Adrenal gland (tissue), 5 donors: ENCODE data around the gene IRGC.

Experiments
- POLR2A ChIP-seq, 2 donors: fragments of 450-650 bp; IDR thresholded peaks; one replicate each; pipeline ENCODE4 v1.6.1; 2017; ENCODE audit warnings: antibody characterized with exemption in 2 of 2, mild to moderate bottlenecking in 2 of 2, moderate library complexity in 1 of 2
- TF ChIP-seq, protein P1 (sequence below), 6 experiments: fragments of 450-650 bp in 4 of 6; fragments of 200-600 bp in 2 of 6; sonication (generic) in 1 of 6; IDR thresholded peaks; 1 replicate in 5 of 6; 2 replicates in 1 of 6; pipeline versions ENCODE4 v1.5.1 to v1.8.0; 2016 to 2021; ENCODE audit warnings: antibody characterized with exemption in 6 of 6, mild to moderate bottlenecking in 2 of 6, moderate library complexity in 1 of 6
- donor health status: DM: no; HTN: no; CAD: no.

- no peak for TF ChIP-seq POLR2A (IDR thresholded peaks at IDR 0.05)
- TF ChIP-seq, protein P1, sequence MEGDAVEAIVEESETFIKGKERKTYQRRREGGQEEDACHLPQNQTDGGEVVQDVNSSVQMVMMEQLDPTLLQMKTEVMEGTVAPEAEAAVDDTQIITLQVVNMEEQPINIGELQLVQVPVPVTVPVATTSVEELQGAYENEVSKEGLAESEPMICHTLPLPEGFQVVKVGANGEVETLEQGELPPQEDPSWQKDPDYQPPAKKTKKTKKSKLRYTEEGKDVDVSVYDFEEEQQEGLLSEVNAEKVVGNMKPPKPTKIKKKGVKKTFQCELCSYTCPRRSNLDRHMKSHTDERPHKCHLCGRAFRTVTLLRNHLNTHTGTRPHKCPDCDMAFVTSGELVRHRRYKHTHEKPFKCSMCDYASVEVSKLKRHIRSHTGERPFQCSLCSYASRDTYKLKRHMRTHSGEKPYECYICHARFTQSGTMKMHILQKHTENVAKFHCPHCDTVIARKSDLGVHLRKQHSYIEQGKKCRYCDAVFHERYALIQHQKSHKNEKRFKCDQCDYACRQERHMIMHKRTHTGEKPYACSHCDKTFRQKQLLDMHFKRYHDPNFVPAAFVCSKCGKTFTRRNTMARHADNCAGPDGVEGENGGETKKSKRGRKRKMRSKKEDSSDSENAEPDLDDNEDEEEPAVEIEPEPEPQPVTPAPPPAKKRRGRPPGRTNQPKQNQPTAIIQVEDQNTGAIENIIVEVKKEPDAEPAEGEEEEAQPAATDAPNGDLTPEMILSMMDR (IDR thresholded peaks at IDR 0.05) = no peak
These were observed 9.6 kb downstream of the IRGC start for GRCh38 chr19:43725468-43725867.
